HG02571 (cell line): ENCODE results near the gene ACTN4.
A peak's percentile ranks its signal among the peaks of the same experiment; 100 is the strongest.
"Not testable (repeated sequence)": the region's sequence is repeated elsewhere in the genome, so short reads cannot be mapped to it uniquely, and the experiment has no call there.

Experiments
- ATAC-seq: cut with Tn5 transposase; IDR thresholded peaks from one replicate; pipeline ENCODE4 v1.9.1; 2021; ENCODE audit warnings: mild to moderate bottlenecking, moderate library complexity; ENCODE audit not compliant: unreplicated experiment

Gene ACTN4

GRCh38 chr19:38647368-38647965, at the start of gene ACTN4:
TSS of gene ACTN4 (plus strand) at chr19:38647649. CDS start at chr19:38647746, 97 bp downstream.
- peak; percentile 85 for ATAC-seq

GRCh38 chr19:38599722-38600121, 47.7 kb upstream of the ACTN4 start:
- ATAC-seq = no peak

GRCh38 chr19:38602856-38603255, 44.6 kb upstream of the ACTN4 start:
- not testable (repeated sequence) for ATAC-seq

- no peak for ATAC-seq
Observed at GRCh38 chr19:38606131-38606530, 41.3 kb upstream of the ACTN4 start.

GRCh38 chr19:38614289-38614688, 33.2 kb upstream of the ACTN4 start:
- no peak for ATAC-seq

GRCh38 chr19:38615007-38615581, 32.4 kb upstream of the ACTN4 start:
- no peak for ATAC-seq

GRCh38 chr19:38616265-38616664, 31.2 kb upstream of the ACTN4 start:
- ATAC-seq = no peak

- no peak for ATAC-seq
Observed at GRCh38 chr19:38617283-38617763, 30.1 kb upstream of the ACTN4 start.

GRCh38 chr19:38617764-38618589, 29.5 kb upstream of the ACTN4 start, which contains the start of gene MAP4K1:
TSS of gene MAP4K1 (minus strand) at chr19:38617953. CDS start at chr19:38617895, 58 bp downstream.
- peak; percentile 37 for ATAC-seq

GRCh38 chr19:38618590-38619360, 28.7 kb upstream of the ACTN4 start, which contains the start of gene EIF3K:
TSS of gene EIF3K (plus strand) at chr19:38619188. CDS start at chr19:38619269, 81 bp downstream.
- peak; percentile 64 for ATAC-seq

- no peak for ATAC-seq
Observed at GRCh38 chr19:38619361-38620174, 27.9 kb upstream of the ACTN4 start.

- ATAC-seq = no peak
Observed at GRCh38 chr19:38624822-38625221, 22.6 kb upstream of the ACTN4 start.

- no peak for ATAC-seq
Observed at GRCh38 chr19:38626401-38626800, 21.0 kb upstream of the ACTN4 start.

GRCh38 chr19:38629568-38629967, 17.9 kb upstream of the ACTN4 start:
- ATAC-seq = no peak

GRCh38 chr19:38631301-38631700, 16.1 kb upstream of the ACTN4 start:
- not testable (repeated sequence) for ATAC-seq

- ATAC-seq = not testable (repeated sequence)
Observed at GRCh38 chr19:38631811-38632475, 15.5 kb upstream of the ACTN4 start.

- no peak for ATAC-seq
Observed at GRCh38 chr19:38632476-38633213, 14.8 kb upstream of the ACTN4 start.

GRCh38 chr19:38634757-38635482, 12.5 kb upstream of the ACTN4 start:
- no peak for ATAC-seq
